Peyer's patch (tissue), 4 donors: Measurements from ENCODE around the gene ADAMTS12.

Experiments
- CTCF ChIP-seq, 6 experiments: fragments of 450-650 bp in 4 of 6; fragments of 200-600 bp in 2 of 6; sonication (generic) in 1 of 6; IDR thresholded peaks; one replicate each; pipeline ENCODE4 v1.5.1; 2017 to 2019; ENCODE audit warnings: antibody characterized with exemption in 6 of 6, mild to moderate bottlenecking in 3 of 6, moderate library complexity in 1 of 6
- POLR2A ChIP-seq, 2 donors: fragments of 450-650 bp; IDR thresholded peaks; one replicate each; pipeline ENCODE4 v1.5.1; 2017; ENCODE audit warnings: antibody characterized with exemption in 2 of 2, mild to moderate bottlenecking in 2 of 2, moderate library complexity in 2 of 2

GRCh38 chr5:33712664-33713063 lies 179.1 kb downstream of the ADAMTS12 start:
- TF ChIP-seq CTCF (IDR thresholded peaks at IDR 0.05) = no peak
- TF ChIP-seq POLR2A (IDR thresholded peaks at IDR 0.05) = no peak
